ENCODE results near the gene BAZ1A.
"Not testable (repeated sequence)": the region's sequence is repeated elsewhere in the genome, so short reads cannot be mapped to it uniquely, and the experiment has no call there.

Gene BAZ1A

DNA sequence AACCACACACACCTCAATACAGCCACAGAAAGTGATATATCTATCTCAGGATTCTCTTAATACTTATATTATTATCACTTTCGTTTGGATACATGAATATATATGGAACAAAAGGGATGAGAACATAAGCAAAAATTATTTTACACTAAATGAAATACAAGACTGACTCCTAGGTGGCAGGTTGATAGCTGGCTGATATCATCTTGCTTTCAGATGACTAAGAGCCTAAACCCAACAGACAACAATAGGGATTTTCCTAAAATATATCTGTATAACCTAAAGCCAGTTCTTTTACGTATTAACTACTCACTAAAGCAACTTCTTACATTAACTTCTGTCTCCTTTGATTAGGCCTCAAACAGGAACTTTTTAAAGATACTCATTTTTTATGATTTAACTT, 65.1 kb downstream of the BAZ1A start:
- H3K9me3 ChIP-seq: no peaks in the 10 kb centered on the region
- peaks cover 3 to 6% of the 10 kb centered on the region in 2 experiments for H3K4me1 ChIP-seq (ENCODE audit: control insufficient read depth in 1 of 2, insufficient read depth in 1 of 2, low read depth in 1 of 2, low read length in 1 of 2)
- H3K36me3 ChIP-seq: peaks cover 44% of the 10 kb centered on the region
- no peak overlapping the region for H3K4me3 ChIP-seq (ENCODE audit: low read depth in 1 of 2, low read length in 1 of 2)
- TF ChIP-seq, protein P1, sequence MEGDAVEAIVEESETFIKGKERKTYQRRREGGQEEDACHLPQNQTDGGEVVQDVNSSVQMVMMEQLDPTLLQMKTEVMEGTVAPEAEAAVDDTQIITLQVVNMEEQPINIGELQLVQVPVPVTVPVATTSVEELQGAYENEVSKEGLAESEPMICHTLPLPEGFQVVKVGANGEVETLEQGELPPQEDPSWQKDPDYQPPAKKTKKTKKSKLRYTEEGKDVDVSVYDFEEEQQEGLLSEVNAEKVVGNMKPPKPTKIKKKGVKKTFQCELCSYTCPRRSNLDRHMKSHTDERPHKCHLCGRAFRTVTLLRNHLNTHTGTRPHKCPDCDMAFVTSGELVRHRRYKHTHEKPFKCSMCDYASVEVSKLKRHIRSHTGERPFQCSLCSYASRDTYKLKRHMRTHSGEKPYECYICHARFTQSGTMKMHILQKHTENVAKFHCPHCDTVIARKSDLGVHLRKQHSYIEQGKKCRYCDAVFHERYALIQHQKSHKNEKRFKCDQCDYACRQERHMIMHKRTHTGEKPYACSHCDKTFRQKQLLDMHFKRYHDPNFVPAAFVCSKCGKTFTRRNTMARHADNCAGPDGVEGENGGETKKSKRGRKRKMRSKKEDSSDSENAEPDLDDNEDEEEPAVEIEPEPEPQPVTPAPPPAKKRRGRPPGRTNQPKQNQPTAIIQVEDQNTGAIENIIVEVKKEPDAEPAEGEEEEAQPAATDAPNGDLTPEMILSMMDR (IDR thresholded peaks at IDR 0.05): no peak
- H3K27me3 ChIP-seq: no peaks in the 10 kb centered on the region
- H3K27ac ChIP-seq: peak overlapping the region; percentile 43

DNA sequence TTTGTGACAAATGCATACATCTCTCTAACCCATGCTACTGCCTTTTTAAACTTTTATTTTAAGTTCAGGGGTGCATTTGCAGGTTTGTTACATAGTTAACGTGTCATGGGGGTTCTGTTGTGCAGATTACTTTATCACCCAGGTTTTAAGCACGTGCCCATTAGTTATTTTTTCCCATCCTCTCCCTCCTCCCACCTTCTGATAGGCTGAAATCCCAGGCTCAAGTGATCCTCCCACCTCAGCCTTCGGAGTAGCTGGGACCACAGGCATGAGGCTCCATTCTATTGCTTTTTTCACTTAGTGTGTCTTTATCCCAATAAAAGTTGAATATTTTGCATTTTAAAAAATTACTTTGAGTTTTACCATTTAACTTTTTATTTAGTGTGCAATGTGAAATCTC, 68.9 kb downstream of the BAZ1A start:
- TF ChIP-seq, protein P1 (IDR thresholded peaks at IDR 0.05): no peak

DNA sequence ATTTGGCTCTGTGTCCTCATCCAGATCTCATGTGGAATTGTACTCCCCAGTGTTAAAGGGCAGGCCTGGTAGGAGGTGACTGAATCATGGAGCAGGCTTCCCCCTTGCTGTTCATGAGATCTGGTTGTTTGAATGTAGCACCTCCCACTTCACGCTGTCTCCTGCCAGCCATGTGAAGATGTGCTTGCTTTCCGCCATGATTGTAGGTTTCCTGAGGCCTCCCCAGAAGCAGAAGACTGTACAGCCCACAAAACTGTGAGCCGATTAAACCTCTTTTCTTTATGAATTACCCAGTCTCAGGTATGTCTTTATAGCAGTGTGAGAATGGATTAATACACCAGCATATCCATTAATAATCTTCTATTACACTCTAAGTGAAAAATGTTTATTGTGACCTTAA, 70.2 kb downstream of the BAZ1A start:
- Histone ChIP-seq H3K27me3 (no peaks in the 10 kb centered on the region), H3K4me3 (ENCODE audit: low read depth in 1 of 2, low read length in 1 of 2) (no peak overlapping the region), H3K9me3 (no peaks in the 10 kb centered on the region), H3K36me3 (peaks cover 70% of the 10 kb centered on the region), H3K27ac (peak overlapping the region; percentile 22), H3K4me1 (ENCODE audit: control insufficient read depth in 1 of 2, insufficient read depth in 1 of 2, low read depth in 1 of 2, low read length in 1 of 2) (no peaks in the 10 kb centered on the region)
- TF ChIP-seq, protein P1 (IDR thresholded peaks at IDR 0.05): no peak

More for the DNA sequence above, 68.9 kb downstream of the BAZ1A start:
- no peaks in the 10 kb centered on the region for H3K27me3 ChIP-seq
- no peak overlapping the region for H3K27ac ChIP-seq
- H3K4me1 ChIP-seq (ENCODE audit: control insufficient read depth in 1 of 2, insufficient read depth in 1 of 2, low read depth in 1 of 2, low read length in 1 of 2): no peaks in the 10 kb centered on the region
- H3K36me3 ChIP-seq: peaks cover 67% of the 10 kb centered on the region
- no peaks in the 10 kb centered on the region for H3K9me3 ChIP-seq
- H3K4me3 ChIP-seq (ENCODE audit: low read depth in 1 of 2, low read length in 1 of 2): no peak overlapping the region

DNA sequence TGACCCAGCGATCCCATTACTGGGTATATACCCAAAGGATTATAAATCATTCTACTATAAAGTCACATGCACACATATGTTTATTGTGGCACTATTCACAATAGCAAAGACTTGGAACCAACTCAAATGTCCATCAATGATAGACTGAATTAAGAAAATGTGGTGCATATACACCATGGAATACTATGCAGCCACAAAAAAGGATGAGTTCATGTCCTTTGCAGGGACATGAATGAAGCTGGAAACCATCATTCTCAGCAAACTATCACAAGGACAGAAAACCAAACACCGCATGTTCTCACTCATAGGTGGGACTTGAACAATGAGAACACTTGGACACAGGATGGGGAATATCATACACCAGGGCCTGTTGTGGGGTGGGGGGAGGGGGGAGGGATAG, 76.3 kb downstream of the BAZ1A start:
- not testable (repeated sequence) for H3K4me3 ChIP-seq (ENCODE audit: low read depth in 1 of 2, low read length in 1 of 2)
- peaks cover 93% of the 10 kb centered on the region for H3K36me3 ChIP-seq

DNA sequence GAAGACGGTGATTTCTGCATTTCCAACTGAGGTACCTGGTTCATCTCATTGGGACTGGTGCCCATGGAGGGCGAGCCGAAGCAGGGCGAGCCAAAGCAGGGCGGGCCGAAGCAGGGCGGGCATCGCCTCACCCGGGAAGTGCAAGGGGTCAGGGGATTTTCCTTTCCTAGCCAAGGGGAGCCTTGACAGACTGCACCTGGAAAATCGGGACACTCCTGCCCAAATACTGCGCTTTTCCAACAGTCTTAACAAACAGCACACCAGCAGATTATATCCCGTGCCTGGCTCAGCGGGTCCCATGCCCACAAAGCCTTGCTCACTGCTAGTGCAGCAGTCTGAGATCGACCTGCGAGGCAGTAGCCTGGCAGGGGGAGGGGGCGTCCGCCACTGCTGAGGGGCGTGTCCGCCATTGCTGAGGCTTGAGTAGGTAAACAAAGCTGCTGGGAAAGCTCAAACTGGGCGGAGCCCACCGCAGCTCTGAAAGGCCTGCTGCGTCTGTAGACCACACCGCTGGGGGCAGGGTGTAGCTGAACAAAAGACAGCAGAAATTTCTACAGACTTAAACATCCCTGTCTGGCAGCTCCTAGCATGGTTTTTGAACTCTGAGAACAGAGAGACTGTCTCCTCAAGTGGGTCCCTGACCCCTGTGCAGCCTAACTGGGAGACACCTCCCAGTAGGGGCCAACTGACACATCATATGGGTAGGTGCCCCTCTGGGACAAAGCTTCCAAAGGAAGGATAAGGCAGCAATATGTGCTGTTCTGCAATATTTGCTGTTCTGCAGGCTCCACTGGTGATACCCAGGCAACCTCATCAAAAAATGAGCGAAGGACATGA, 77.2 kb downstream of the BAZ1A start:
- peaks cover 2% of the 10 kb centered on the region in 2 experiments for H3K4me1 ChIP-seq (ENCODE audit: control insufficient read depth in 1 of 2, insufficient read depth in 1 of 2, low read depth in 1 of 2, low read length in 1 of 2)
- peak overlapping the region; percentile 18 for H3K27ac ChIP-seq
- H3K9me3 ChIP-seq: no peaks in the 10 kb centered on the region
- H3K27me3 ChIP-seq: no peaks in the 10 kb centered on the region
- no peak overlapping the region for H3K4me3 ChIP-seq (ENCODE audit: low read depth in 1 of 2, low read length in 1 of 2)
- TF ChIP-seq, protein P1 (IDR thresholded peaks at IDR 0.05): no peak
- peaks cover 100% of the 10 kb centered on the region for H3K36me3 ChIP-seq

More for the DNA sequence above, 76.3 kb downstream of the BAZ1A start:
- H3K27ac ChIP-seq; H3K4me1 ChIP-seq (ENCODE audit: control insufficient read depth in 1 of 2, insufficient read depth in 1 of 2, low read depth in 1 of 2, low read length in 1 of 2); H3K27me3 ChIP-seq; H3K9me3 ChIP-seq: not testable (repeated sequence)

DNA sequence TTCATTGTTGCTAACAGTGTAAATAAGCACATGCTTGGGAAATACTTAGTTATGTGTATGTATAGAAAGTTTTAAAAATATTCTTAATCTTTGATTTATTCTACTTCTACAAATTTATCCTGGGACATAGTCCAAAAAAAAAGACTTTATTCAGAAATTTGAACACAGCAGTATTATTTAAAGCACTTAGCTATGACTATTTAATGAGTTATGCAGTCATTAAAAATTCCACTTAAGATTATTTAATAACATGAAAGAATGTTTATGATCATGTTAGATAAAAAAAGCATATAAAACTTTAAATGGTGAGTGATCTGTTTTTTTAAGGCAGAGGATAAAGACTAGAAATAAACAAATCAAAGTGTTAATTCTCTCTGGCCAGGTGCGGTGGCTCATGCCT, 78.3 kb downstream of the BAZ1A start:
- TF ChIP-seq, protein P1 (IDR thresholded peaks at IDR 0.05): no peak
- H3K9me3 ChIP-seq: no peaks in the 10 kb centered on the region
- H3K4me3 ChIP-seq (ENCODE audit: low read depth in 1 of 2, low read length in 1 of 2): no peak overlapping the region
- H3K27me3 ChIP-seq: no peaks in the 10 kb centered on the region
- no peak overlapping the region for H3K27ac ChIP-seq
- peaks cover 9 to 10% of the 10 kb centered on the region in 2 experiments for H3K4me1 ChIP-seq (ENCODE audit: control insufficient read depth in 1 of 2, insufficient read depth in 1 of 2, low read depth in 1 of 2, low read length in 1 of 2)
- peaks cover 100% of the 10 kb centered on the region for H3K36me3 ChIP-seq

Data from neutrophil (primary cell).